Neuronal stem cell (in vitro differentiated cells): ENCODE data around the gene SPATS2.

Source experiments
- DNase-seq: peaks from one replicate; pipeline ENCODE4 v3.0.0-alpha.2; 2013; ENCODE audit warnings: low spot score
- H2AFZ ChIP-seq: one replicate; pipeline ENCODE4 v1.6.1; 2013; ENCODE audit warnings: mild to moderate bottlenecking, low read length, inconsistent platforms
- H2AK5ac ChIP-seq: 2 replicates; pipeline ENCODE4 v1.6.1; 2013; ENCODE audit warnings: low read depth, mild to moderate bottlenecking, inconsistent platforms, low read length, moderate library complexity, mixed read lengths
- H2BK120ac ChIP-seq: 2 replicates; pipeline ENCODE4 v1.6.1; 2013; ENCODE audit warnings: low read depth, mild to moderate bottlenecking, inconsistent platforms, low read length, moderate library complexity, mixed read lengths
- H2BK12ac ChIP-seq: one replicate; pipeline ENCODE4 v1.6.1; 2013; ENCODE audit warnings: low read length, inconsistent platforms
- H2BK15ac ChIP-seq: 2 replicates; pipeline ENCODE4 v1.6.1; 2013; ENCODE audit warnings: mild to moderate bottlenecking, low read length, inconsistent platforms, mixed read lengths
- H2BK5ac ChIP-seq: one replicate; pipeline ENCODE4 v1.6.1; 2013; ENCODE audit warnings: inconsistent platforms, mild to moderate bottlenecking, low read length, moderate library complexity
- H3K14ac ChIP-seq: one replicate; pipeline ENCODE4 v1.6.1; 2013; ENCODE audit warnings: low read length, inconsistent platforms
- H3K18ac ChIP-seq: 2 replicates; pipeline ENCODE4 v1.6.1; 2013; ENCODE audit warnings: low read length, inconsistent platforms
- H3K23ac ChIP-seq: 2 replicates; pipeline ENCODE4 v1.6.1; 2013; ENCODE audit warnings: low read depth, mild to moderate bottlenecking, mixed read lengths, low read length, inconsistent platforms; ENCODE audit not compliant: poor library complexity
- H3K27ac ChIP-seq: replicated peaks from 3 replicates; pipeline ENCODE4 v1.5.1; 2013; ENCODE audit warnings: low read length, inconsistent platforms
- H3K27me3 ChIP-seq, 3 experiments: 2 replicates each; pipeline ENCODE4 v1.6.1; 2013; ENCODE audit warnings: low read length in 3 of 3, mild to moderate bottlenecking in 2 of 3, inconsistent platforms in 1 of 3, low read depth in 1 of 3, mixed read lengths in 1 of 3, moderate library complexity in 1 of 3; ENCODE audit not compliant: control insufficient read depth in 3 of 3, insufficient read depth in 3 of 3
- H3K36me3 ChIP-seq, 2 donors: replicated peaks in 1 of 2; 2 replicates each; pipeline ENCODE4 v1.6.1; 2013; ENCODE audit warnings: low read length in 2 of 2; ENCODE audit not compliant: control insufficient read depth in 2 of 2, insufficient read depth in 2 of 2
- H3K4ac ChIP-seq: 2 replicates; pipeline ENCODE4 v1.6.1; 2013; ENCODE audit warnings: inconsistent platforms, mild to moderate bottlenecking, low read length, moderate library complexity
- H3K4me1 ChIP-seq, 2 donors: 1 replicate in 1 of 2; 2 replicates in 1 of 2; pipeline ENCODE4 v1.6.1; 2013; ENCODE audit warnings: low read length in 2 of 2, low read depth in 1 of 2; ENCODE audit not compliant: control insufficient read depth in 2 of 2, insufficient read depth in 1 of 2
- H3K4me2 ChIP-seq: one replicate; pipeline ENCODE4 v1.6.1; 2013; ENCODE audit warnings: mild to moderate bottlenecking, low read length, inconsistent platforms; ENCODE audit not compliant: insufficient read depth, poor library complexity, severe bottlenecking
- H3K4me3 ChIP-seq, 2 donors: 2 replicates each; pipeline ENCODE4 v1.5.1; 2013; ENCODE audit warnings: low read length in 2 of 2, mild to moderate bottlenecking in 2 of 2, inconsistent platforms in 1 of 2, moderate library complexity in 1 of 2
- H3K79me1 ChIP-seq: one replicate; pipeline ENCODE4 v1.6.1; 2013; ENCODE audit warnings: low read depth, mild to moderate bottlenecking, inconsistent platforms, low read length, moderate library complexity
- H3K9ac ChIP-seq: one replicate; pipeline ENCODE4 v1.6.1; 2013; ENCODE audit warnings: mild to moderate bottlenecking, low read depth, low read length, inconsistent platforms; ENCODE audit not compliant: poor library complexity
- H3K9me3 ChIP-seq, 2 donors: replicated peaks in 1 of 2; 2 replicates each; pipeline versions ENCODE3 to v1.6.1; 2013; ENCODE audit warnings: low read length in 2 of 2, mild to moderate bottlenecking in 2 of 2, inconsistent platforms in 1 of 2, low read depth in 1 of 2, mixed read lengths in 1 of 2, moderate library complexity in 1 of 2; ENCODE audit not compliant: control insufficient read depth in 2 of 2, insufficient read depth in 1 of 2
- H4K8ac ChIP-seq: one replicate; pipeline ENCODE4 v1.6.1; 2013; ENCODE audit warnings: low read depth, mild to moderate bottlenecking, inconsistent platforms, low read length, moderate library complexity
- H4K91ac ChIP-seq: one replicate; pipeline ENCODE4 v1.6.1; 2013; ENCODE audit warnings: low read length, low read depth, mild to moderate bottlenecking, inconsistent platforms; ENCODE audit not compliant: poor library complexity
- WGBS, 2 donors: extraction: QIAGEN DNeasy Blood & Tissue Kit; methylation state at CpG; one replicate each; pipeline ENCODE4 v1.1.7; 2013; ENCODE audit warnings: missing lambda C conversion rate in 2 of 2, mixed read lengths in 1 of 2; ENCODE audit not compliant: insufficient read length in 2 of 2, insufficient replicate concordance in 1 of 2; ENCODE audit errors: extremely low coverage in 2 of 2; 5-methylcytosine and 5-hydroxymethylcytosine counted together

The SPATS2 gene

DNA sequence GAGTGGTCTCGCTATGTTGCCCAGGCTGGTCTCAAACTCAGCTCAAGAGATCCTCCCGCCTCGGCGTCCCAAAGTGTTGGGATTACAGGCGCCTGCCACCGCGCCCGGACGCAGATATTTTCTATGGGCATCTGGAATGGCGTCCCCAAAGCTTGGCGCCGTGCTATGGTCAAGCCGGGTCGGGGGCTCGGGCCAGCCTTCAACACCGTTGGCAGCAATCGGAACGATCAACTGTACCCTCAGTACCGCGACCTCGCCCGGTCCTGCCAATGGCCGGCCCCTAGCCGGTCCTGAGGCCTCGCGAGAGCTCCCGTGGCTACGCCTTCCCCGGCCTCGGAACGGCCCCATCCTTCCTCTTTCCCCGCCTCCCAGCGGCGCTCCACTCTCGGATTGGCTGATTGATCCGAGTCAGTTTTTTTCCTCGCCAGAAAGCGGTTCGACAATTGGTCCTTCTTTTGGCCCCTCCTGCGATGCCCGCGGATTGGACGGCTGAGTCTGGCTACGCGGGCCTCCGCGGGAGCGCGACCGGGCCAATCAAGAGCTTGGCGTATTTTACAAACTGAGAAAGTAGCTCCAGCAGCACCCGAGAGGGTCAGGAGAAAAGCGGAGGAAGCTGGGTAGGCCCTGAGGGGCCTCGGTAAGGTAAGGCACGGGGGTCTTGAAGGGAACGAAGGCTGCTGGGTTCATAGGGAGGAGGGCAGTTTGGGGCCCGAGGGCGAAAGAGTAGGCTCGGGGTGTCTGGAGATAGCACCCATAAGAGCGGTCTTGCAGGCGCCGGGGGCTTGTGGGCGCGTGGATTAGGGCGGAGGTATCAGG is 44.3 kb upstream of the SPATS2 start, which contains the start of gene TROAP:
Gene TROAP, plus strand, starts transcription at position 548 of the 816 bp plus-strand sequence. CDS start 354 bp downstream, outside the sequence.
- H3K27ac ChIP-seq = no peak within 1 kb of the TSS

GRCh38 chr12:49323524-49324097 is 43.7 kb upstream of the SPATS2 start:
- Histone ChIP-seq H3K4me1 (peaks cover 9% of the 10 kb centered on the region in 2 donors), H3K4me2 (peak overlapping the region; percentile 70)
- no CpG with 5 or more reads among the region's 19 CpGs for WGBS, 2 donors

More for the DNA sequence above, 44.3 kb upstream of the SPATS2 start, which contains the start of gene TROAP:
- H2BK120ac ChIP-seq = no peak within 1 kb of the TSS
- H2BK5ac ChIP-seq = peak within 1 kb of the TSS; percentile 88
- no peak within 1 kb of the TSS for H2BK12ac ChIP-seq
- H3K9ac ChIP-seq = peak within 1 kb of the TSS; percentile 93
- H4K8ac ChIP-seq = peak within 1 kb of the TSS; percentile 82
- H3K18ac ChIP-seq = peak within 1 kb of the TSS; percentile 97
- DNase-seq = peak; percentile 98
- peaks cover 20 to 41% of the 10 kb centered on the region in 2 donors for H3K36me3 ChIP-seq
- no CpG with 5 or more reads among the region's 65 CpGs for WGBS, 2 donors
- H3K14ac ChIP-seq = peak within 1 kb of the TSS; percentile 82
- peak within 1 kb of the TSS; percentile 91 for H2AFZ ChIP-seq
- peaks cover 10% of the 10 kb centered on the region for H3K79me1 ChIP-seq
- peak within 1 kb of the TSS; percentile 96 for H3K23ac ChIP-seq
- peak within 1 kb of the TSS; percentile 40 for H2AK5ac ChIP-seq
- H4K91ac ChIP-seq = no peak within 1 kb of the TSS
- peaks cover 9% of the 10 kb centered on the region in 2 donors for H3K4me1 ChIP-seq
- H3K4ac ChIP-seq = no peak within 1 kb of the TSS
- peak within 1 kb of the TSS; percentile 81 to 86 for H3K4me3 ChIP-seq
- no peak within 1 kb of the TSS for H2BK15ac ChIP-seq
- no peaks in the 10 kb centered on the region for H3K9me3 ChIP-seq
- peak within 1 kb of the TSS; percentile 70 for H3K4me2 ChIP-seq
- H3K27me3 ChIP-seq = peaks cover 0 to 7% (median 0%) of the 10 kb centered on the region in 3 experiments

GRCh38 chr12:49325606-49326005 is 41.7 kb upstream of the SPATS2 start:
- no peak overlapping the region for H3K4me2 ChIP-seq
- no peak overlapping the region for H2AFZ ChIP-seq
- no peak overlapping the region for H4K91ac ChIP-seq
- no peak overlapping the region for H2BK5ac ChIP-seq
- no peak overlapping the region for H3K9ac ChIP-seq
- H2BK120ac ChIP-seq = no peak overlapping the region
- H3K4me3 ChIP-seq = no peak overlapping the region
- no peak for DNase-seq
- no peak overlapping the region for H3K23ac ChIP-seq
- H4K8ac ChIP-seq = no peak overlapping the region
- no peak overlapping the region for H3K18ac ChIP-seq
- no peak overlapping the region for H3K4ac ChIP-seq
- H3K36me3 ChIP-seq = peaks cover 33 to 62% of the 10 kb centered on the region in 2 donors
- H3K27me3 ChIP-seq = no peaks in the 10 kb centered on the region
- H2AK5ac ChIP-seq = no peak overlapping the region
- no peak overlapping the region for H2BK15ac ChIP-seq
- H3K4me1 ChIP-seq = peaks cover 9% of the 10 kb centered on the region in 2 donors
- no peak overlapping the region for H3K27ac ChIP-seq
- WGBS, 2 donors = no CpG with 5 or more reads among the region's 6 CpGs
- no peak overlapping the region for H2BK12ac ChIP-seq
- H3K79me1 ChIP-seq = peaks cover 11% of the 10 kb centered on the region
- no peaks in the 10 kb centered on the region for H3K9me3 ChIP-seq
- H3K14ac ChIP-seq = no peak overlapping the region

More at GRCh38 chr12:49323524-49324097, 43.7 kb upstream of the SPATS2 start:
- H3K27me3 ChIP-seq = peaks cover 0 to 6% (median 0%) of the 10 kb centered on the region in 3 experiments
- H2AFZ ChIP-seq = peak overlapping the region; percentile 87
- H3K27ac ChIP-seq = no peak overlapping the region
- no peak overlapping the region for H3K4ac ChIP-seq
- peak overlapping the region; percentile 81 to 86 for H3K4me3 ChIP-seq
- peaks cover 21 to 42% of the 10 kb centered on the region in 2 donors for H3K36me3 ChIP-seq
- H3K14ac ChIP-seq = no peak overlapping the region
- H2BK15ac ChIP-seq = no peak overlapping the region
- H2BK5ac ChIP-seq = peak overlapping the region; percentile 88
- H3K9me3 ChIP-seq = no peaks in the 10 kb centered on the region
- peak overlapping the region; percentile 93 for H3K9ac ChIP-seq
- H2BK120ac ChIP-seq = no peak overlapping the region
- peaks cover 10% of the 10 kb centered on the region for H3K79me1 ChIP-seq
- no peak overlapping the region for H4K8ac ChIP-seq
- peak overlapping the region; percentile 8 for H3K23ac ChIP-seq
- no peak overlapping the region for H2BK12ac ChIP-seq
- peak overlapping the region; percentile 40 for H2AK5ac ChIP-seq
- no peak for DNase-seq
- H3K18ac ChIP-seq = peak overlapping the region; percentile 73
- H4K91ac ChIP-seq = no peak overlapping the region

DNA sequence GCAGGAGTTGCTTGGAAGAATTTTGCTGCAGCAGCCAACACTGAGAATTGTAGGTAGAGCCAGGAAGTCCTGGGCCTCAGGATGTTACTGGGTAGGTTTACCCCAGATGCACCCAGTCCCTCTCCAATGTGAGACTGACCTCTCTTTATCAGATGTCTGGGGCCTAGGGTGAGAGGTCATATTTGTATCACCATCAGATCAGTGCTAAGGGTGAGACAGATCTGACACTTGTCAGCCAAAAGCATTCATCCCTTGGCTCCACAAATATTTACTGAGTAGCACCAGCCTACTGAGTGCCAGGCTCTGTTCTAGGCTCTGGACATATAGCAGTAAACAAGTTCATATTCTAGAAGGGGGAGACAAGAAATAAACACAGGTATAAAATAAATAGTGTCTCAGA is 39.9 kb upstream of the SPATS2 start:
- no peak overlapping the region for H2BK5ac ChIP-seq
- peaks cover 42 to 71% of the 10 kb centered on the region in 2 donors for H3K36me3 ChIP-seq
- H3K14ac ChIP-seq = no peak overlapping the region
- H3K79me1 ChIP-seq = peaks cover 11% of the 10 kb centered on the region
- H3K9me3 ChIP-seq = no peaks in the 10 kb centered on the region
- H3K9ac ChIP-seq = no peak overlapping the region
- no peak overlapping the region for H2AFZ ChIP-seq
- no peak overlapping the region for H2AK5ac ChIP-seq
- no peak overlapping the region for H3K4me3 ChIP-seq
- H3K23ac ChIP-seq = no peak overlapping the region
- DNase-seq = no peak
- no peak overlapping the region for H2BK15ac ChIP-seq
- no peak overlapping the region for H2BK120ac ChIP-seq
- H3K27ac ChIP-seq = no peak overlapping the region
- no peak overlapping the region for H3K4ac ChIP-seq
- H3K27me3 ChIP-seq = peaks cover 0 to 1% (median 0%) of the 10 kb centered on the region in 3 experiments
- H3K18ac ChIP-seq = no peak overlapping the region
- H2BK12ac ChIP-seq = no peak overlapping the region
- no peak overlapping the region for H3K4me2 ChIP-seq
- H4K91ac ChIP-seq = no peak overlapping the region
- H4K8ac ChIP-seq = no peak overlapping the region
- H3K4me1 ChIP-seq = peaks cover 6% of the 10 kb centered on the region in 2 donors
